Stimulated activated CD4-positive, alpha-beta T cell treated with anti-CD3 and anti-CD28 coated beads, TNF-alpha, amount 100 ng/mL, for 1 hour (primary cell): ENCODE data around the gene FRS3.
A peak's percentile ranks its signal among the peaks of the same experiment; 100 is the strongest.
"Not testable (repeated sequence)": the region's sequence is repeated elsewhere in the genome, so short reads cannot be mapped to it uniquely, and the experiment has no call there.

Experiments used
- DNase-seq, 3 donors: peaks; one replicate each; pipeline ENCODE4 v3.0.0-alpha.2; 2020; ENCODE audit warnings: low read depth in 3 of 3, low spot score in 1 of 3

The FRS3 gene

DNA sequence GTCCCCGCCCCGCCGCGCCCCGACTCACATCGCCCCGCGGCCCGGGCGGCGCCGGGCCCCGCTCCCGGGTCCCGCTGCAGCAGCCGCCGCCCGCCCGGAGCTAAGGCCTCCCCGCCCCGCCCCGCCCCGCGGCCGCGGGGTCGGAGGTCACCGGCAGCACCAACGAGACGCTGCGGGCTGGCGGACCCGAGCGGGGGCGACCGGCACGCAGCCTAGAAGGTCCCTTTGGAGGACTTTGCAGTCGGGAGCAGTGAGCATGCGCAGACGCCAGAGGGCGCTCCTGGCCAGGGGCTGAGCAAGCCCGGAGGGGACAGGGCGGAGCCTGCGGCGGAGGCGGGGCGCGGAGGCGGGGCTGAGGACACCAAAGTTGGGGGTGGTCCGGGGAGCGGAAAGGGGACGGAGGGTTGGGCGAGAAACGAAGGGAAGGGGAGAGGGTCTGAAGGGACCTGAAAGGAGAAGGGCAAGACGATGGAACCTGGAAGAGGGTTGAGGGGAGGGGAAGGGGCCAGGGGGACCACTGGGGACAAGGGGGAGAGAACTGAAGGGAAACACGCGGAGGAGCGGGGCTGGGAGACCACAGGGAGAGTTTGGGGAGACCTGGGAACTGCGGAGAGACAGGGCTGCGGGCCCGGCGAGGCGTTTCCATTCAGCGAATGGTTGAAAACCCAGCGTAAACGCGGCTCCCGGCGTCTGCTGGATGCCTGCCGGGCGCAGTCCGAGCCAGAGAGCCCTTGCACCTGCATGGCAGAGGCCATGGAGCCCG is at the start of gene FRS3:
Gene FRS3 (minus strand): TSS at position 113 of the 763 bp plus-strand sequence. CDS start 2,913 bp downstream, outside the sequence.
- DNase-seq: peak; percentile 97 to 100 (median 99)

GRCh38 chr6:41826343-41827022 is 46.8 kb upstream of the FRS3 start:
- no peak for DNase-seq

DNA sequence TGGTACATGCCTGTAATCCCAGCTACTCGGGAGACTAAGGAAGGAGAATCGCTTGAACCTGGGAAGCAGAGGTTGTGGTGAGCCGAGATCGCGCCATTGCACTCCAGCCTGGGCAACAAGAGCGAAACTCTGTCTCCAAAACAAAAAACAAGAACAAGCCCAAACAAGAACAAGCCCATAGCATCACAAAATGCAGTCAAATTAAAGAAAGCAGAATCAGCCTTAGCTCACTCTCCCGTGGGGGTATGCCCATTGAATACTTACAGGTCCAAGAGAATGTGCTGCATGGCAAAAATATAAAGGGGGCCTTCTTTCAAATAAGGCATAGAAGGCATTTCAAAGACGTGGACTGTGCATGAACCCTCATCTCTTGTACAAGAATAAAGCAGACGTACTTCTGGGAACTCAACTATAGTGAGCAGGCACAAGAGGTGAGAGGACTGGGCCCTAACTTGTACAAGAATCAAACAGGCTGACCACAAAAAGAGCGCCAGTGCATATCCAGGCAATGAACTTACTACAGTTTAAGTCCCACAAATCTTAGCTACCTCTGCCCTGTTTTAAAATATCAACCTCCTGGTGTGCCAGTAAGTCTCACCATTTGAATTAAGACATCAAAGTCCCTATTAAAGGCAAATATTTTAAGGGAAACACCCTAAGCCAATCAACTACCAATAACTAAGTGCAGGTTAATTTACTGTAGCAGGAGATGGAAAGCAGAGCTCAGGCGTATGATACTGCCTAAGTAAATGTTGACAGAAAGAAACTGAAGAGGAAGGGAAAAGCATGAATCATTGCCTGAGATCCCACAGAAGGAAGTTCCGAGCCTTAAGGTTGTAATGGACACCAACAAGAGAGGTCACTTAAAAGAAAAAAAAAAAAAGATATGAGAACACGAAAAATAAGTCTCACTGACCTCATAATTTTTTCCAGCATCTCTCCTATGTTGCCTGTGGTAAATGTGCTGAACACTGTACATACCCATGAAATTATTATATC is 45.2 kb upstream of the FRS3 start:
- no peak for DNase-seq

GRCh38 chr6:41823178-41823577 is 43.5 kb upstream of the FRS3 start:
- DNase-seq: no peak

DNA sequence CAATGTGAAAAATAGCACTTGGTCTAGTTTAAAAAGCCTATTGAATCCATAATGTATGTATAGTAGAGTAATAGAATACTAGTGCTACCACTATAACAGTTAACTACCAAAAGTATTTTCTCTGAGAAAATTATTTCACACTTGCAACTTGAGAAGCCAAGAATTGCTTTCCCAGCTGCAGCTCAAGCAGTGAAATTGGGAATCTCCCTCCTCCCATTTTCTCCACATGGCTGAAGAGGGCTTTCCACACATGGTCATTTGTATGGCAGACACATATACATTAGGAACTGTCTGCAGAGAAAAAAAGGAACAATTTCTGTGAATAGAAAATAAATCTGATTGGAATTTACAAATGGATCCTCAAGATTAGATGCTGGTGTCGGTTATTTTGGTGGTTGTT is 42.3 kb upstream of the FRS3 start:
- no peak for DNase-seq

DNA sequence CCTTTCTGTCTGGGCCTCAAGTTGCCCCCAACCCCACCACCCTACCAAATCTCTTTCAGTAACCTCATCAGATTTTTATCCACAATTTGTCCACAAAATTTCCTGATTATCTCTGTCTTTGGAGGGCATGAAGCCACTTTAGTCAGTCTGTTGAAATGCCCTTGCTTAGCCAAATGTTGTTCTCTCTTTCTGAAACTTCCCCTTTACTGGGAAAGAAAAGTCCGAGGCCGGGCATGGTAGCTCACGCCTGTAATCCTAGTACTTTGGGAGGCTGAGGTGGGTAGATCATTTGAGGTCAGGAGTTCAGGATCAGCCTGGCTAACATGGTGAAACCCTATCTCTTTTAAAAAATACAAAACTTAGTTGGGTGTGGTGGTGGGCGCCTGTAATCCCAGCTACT is 41.6 kb upstream of the FRS3 start:
- no peak for DNase-seq

- no peak for DNase-seq
These were observed 38.8 kb upstream of the FRS3 start for GRCh38 chr6:41818271-41819054.

DNA sequence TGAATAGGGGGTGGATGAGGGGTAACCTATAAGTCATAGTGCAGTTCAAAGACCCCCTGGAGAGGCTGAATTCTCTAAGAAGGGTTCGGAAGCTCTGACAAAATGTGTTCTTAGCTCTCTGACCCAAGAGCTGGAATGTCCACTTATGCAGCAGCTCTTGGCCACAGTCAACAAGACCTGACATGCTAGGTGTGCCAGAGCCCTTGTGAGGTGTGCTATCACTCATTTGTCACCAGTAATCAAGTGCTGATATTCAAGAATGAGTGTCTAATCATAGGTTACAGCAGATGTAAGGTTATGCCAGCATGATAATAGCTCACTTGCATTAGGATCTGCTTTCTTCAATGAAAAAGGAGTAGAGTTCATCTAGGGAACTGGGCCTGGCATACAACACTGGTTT is 35.9 kb upstream of the FRS3 start:
- no peak for DNase-seq

- no peak for DNase-seq
These were observed 34.9 kb upstream of the FRS3 start for GRCh38 chr6:41814629-41815028.

- DNase-seq: no peak
These were observed 34.3 kb upstream of the FRS3 start for GRCh38 chr6:41813956-41814355.

DNA sequence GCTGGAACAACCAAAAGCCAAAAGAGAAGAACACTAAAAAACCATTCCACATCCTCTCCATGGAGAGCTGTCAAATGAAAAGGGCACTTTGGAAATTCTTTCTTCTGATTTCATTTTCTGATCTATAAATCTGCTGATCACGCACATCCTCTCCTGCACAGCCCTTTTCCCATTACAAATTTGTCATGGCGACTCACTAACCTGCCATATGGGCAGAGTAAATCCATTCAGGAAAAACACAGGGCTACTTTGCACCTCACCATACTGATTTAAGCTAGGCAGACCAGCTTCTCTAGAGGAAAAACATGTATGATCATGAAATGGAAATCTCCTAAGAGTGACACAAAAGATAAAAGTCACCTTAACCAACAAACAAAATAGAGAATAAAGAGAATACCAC is 33.8 kb upstream of the FRS3 start:
- DNase-seq: no peak

GRCh38 chr6:41811946-41812345 is 32.2 kb upstream of the FRS3 start:
- DNase-seq: not testable (repeated sequence)

DNA sequence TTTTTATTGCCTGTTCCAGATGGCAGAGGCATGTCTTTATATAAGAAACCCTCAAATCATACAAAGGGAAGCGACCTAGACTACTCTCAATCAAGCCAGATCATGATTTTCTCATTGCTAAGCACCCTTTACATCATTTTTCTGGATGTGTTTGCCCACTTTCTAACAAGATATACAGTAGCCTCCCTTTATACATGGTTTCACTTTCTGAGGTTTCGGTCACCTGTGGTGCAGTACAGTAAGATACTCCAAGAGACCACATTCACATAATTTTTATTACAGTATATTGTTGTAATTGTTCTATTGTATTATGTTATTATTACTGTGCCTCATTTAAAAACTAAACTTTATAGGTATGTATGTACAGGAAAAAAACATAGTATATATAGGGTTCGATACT is 31.4 kb upstream of the FRS3 start:
- no peak for DNase-seq

DNA sequence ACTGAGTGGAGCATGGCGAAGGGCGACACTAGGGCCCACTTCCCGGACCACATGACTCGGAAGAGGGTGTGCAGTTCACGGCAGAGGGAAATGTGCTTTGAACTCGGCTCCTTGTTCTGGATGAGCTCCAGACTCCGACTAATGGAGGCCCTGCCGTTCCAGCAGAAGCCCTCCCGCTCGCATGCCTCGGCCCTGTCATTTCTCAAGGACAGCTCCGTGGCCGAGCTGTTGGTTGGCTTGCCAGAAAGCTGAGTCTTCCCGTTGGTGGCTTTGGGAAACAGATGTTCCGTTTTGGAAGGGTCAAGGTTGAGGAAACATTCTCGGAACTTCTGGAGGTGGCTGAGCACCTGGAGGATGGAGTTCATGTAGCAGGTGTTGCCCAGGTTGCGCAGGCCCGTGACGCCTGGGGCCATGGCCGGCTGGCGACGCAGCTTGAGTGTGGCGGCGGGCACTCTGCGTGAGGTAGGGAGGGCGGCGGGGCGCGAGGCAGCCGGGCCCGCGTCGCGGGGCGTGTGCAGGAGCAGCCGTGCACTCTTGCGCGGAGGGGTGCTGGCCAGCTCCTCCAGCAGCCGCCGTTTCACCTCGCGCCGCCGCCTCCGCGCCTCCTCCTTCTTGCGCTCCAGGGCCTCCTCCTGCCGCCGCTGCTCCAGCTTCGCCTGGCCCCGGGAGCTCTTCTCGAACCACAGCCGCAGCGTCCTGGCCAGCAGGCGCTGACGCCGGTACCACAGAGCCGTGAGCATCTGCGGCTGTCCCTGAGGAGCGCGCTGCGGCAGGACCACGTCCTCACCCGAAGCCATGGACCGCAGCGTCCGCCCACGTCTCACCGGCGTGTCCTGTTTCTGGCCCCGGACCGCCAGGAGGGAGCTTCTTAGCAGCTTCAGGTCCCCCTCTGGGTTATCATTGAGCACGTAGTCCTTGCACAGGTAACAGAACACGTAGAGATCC is 26.4 kb upstream of the FRS3 start:
- DNase-seq: no peak

DNA sequence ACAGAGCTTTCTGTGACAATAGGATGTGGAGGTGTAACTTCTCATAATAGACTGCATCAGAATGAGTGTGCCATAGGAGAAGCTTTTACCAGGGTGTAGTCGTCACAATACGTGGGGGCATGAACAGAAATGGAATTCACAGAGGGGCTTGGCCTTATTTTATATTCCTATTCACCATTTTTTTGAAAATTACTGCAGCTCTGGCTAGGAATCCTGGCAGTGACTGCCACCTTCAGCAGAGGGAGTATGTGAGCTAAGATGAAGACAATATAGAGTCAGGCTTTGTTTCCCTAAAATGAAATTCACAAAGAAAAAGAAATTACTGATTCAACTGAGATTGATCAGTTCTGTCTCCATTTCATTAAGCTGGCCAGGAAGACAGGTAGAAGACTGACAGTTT is 21.7 kb upstream of the FRS3 start:
- DNase-seq: no peak

DNA sequence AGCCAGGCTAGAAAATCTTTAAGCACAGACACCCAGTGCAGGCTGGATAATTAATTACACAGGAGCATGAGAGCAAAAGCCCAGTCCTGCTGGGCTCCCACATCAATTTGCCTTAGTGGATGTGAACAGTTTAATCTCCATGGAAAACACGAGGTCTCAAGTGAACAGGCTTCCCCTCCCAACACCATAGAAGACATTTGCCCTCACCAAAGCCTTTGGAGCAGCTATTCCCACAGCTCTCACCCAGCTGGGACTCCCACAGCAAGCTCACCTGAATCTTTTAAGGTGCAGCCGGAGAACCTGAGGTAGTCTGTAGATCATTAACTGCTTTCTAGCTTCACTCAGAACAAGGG is 19.8 kb upstream of the FRS3 start:
- no peak for DNase-seq

DNA sequence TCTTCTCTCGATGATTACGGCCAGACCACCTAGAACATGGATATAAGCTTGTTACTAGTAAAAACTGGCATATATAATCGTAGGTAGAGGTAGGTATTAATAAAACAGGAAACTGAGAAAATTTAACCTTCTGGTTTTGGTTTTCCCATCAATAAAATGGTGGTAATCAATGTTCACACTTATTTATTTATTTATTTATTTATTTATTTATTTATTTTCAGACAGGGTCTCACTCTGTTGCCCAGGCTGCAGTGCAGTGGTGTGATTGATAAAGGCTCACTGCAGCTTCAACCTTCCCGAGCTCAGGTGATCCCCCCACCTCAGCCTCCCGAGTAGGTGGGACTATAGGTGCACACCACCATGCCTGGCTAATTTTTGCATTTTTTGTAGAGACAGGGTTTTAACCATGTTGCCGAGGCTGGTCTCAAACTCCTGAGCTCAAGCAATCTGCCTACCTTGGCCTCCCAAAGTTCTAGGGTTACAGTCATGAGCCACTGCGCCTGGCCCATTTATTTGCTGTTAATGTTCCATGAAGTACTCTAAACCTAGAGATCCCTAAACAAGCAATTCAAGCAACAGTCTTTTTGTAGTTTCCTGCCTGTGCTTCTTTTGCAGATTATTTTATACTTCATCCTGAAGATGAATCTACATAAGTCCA is 19.3 kb upstream of the FRS3 start:
- no peak for DNase-seq

DNA sequence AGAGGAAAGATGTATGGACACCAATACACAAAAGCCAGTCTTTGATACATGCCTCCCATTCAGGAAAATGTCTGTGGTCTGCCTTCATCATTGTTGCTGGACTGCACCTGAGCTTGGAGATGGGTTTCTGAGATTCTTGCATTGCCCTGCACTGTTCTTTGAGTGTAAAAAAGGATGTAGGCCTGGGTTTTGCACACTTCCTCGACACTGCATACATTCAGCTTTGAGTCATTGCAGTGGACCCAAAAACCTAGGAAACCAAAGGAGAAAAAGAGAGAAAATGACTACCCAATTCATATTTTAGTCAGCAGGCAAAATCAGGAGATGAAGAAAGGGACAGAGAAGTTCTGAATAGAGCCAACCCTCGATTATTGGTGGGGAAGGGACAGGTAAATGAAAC is 16.8 kb upstream of the FRS3 start:
- no peak for DNase-seq

DNA sequence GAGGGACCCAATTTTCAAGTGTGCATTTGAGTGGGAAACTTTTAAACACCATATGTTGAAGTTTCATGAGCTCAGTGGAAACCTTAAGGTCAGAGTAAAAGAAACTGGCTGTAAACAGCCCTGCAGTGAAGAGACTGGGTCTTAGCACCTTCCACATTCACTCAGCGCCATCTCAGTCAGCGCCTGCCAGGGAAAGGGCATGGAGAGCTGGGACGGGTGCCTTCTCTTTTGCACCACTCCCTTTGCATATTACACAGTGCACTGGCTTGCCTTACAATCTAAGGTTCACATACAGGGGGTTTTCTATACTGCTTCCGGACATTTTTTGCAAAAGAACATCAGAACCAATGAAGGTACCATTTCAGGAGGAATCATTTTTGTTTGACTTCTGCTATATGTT is 12.3 kb upstream of the FRS3 start:
- DNase-seq: no peak
